Neural cell (in vitro differentiated cells): ENCODE results near the gene MOCOS.

Experiments used
- EZH2 ChIP-seq: fragments of 200-600, 300-800 bp; shearing (Covaris generic), sonication (generic); IDR thresholded peaks from 2 replicates; pipeline ENCODE4 v1.6.1; 2014; ENCODE audit warnings: antibody characterized with exemption, low read length, borderline replicate concordance, mild to moderate bottlenecking; ENCODE audit not compliant: insufficient read depth, poor library complexity, severe bottlenecking
- TF ChIP-seq, protein P1 (sequence below): IDR thresholded peaks from 2 replicates; pipeline ENCODE4 v1.6.1; 2012; ENCODE audit warnings: borderline replicate concordance
- TF ChIP-seq, protein P2 (sequence below): fragments of 450-650 bp; IDR thresholded peaks from 2 replicates; pipeline ENCODE4 v1.5.1; 2014; ENCODE audit warnings: antibody characterized with exemption, mild to moderate bottlenecking, moderate library complexity; ENCODE audit not compliant: poor library complexity, severe bottlenecking

DNA sequence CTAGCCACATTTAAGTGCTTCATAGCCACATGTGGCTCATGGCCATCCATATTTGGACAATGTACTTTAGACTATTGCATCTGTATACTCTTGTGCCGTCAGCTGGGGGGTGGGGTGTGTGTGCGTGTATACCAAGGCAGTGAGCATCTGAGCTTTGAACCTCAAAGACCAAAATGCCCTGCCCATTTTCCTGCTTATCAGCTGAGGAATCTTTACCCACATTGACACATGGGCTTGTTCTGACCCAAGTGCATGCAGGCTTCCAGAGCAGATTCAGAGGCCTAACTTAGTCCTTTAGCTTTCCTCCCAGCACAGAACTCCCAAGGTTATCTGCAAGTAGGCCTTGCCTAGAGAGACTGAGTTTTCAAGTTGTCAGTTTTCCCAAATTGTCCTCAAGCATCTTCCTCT, 11.1 kb upstream of the MOCOS start:
- TF ChIP-seq, protein P1, sequence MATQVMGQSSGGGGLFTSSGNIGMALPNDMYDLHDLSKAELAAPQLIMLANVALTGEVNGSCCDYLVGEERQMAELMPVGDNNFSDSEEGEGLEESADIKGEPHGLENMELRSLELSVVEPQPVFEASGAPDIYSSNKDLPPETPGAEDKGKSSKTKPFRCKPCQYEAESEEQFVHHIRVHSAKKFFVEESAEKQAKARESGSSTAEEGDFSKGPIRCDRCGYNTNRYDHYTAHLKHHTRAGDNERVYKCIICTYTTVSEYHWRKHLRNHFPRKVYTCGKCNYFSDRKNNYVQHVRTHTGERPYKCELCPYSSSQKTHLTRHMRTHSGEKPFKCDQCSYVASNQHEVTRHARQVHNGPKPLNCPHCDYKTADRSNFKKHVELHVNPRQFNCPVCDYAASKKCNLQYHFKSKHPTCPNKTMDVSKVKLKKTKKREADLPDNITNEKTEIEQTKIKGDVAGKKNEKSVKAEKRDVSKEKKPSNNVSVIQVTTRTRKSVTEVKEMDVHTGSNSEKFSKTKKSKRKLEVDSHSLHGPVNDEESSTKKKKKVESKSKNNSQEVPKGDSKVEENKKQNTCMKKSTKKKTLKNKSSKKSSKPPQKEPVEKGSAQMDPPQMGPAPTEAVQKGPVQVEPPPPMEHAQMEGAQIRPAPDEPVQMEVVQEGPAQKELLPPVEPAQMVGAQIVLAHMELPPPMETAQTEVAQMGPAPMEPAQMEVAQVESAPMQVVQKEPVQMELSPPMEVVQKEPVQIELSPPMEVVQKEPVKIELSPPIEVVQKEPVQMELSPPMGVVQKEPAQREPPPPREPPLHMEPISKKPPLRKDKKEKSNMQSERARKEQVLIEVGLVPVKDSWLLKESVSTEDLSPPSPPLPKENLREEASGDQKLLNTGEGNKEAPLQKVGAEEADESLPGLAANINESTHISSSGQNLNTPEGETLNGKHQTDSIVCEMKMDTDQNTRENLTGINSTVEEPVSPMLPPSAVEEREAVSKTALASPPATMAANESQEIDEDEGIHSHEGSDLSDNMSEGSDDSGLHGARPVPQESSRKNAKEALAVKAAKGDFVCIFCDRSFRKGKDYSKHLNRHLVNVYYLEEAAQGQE = no peak
- TF ChIP-seq, protein P2, sequence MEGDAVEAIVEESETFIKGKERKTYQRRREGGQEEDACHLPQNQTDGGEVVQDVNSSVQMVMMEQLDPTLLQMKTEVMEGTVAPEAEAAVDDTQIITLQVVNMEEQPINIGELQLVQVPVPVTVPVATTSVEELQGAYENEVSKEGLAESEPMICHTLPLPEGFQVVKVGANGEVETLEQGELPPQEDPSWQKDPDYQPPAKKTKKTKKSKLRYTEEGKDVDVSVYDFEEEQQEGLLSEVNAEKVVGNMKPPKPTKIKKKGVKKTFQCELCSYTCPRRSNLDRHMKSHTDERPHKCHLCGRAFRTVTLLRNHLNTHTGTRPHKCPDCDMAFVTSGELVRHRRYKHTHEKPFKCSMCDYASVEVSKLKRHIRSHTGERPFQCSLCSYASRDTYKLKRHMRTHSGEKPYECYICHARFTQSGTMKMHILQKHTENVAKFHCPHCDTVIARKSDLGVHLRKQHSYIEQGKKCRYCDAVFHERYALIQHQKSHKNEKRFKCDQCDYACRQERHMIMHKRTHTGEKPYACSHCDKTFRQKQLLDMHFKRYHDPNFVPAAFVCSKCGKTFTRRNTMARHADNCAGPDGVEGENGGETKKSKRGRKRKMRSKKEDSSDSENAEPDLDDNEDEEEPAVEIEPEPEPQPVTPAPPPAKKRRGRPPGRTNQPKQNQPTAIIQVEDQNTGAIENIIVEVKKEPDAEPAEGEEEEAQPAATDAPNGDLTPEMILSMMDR = no peak
- TF ChIP-seq EZH2 = no peak
